Activated CD8-positive, alpha-beta memory T cell treated with anti-CD3 and anti-CD28 coated beads, Interleukin-2, amount 10 ng/mL, durations not matched to agents 7 days and 5 days (primary cell): ENCODE results near the gene PARD6A. TPM values are rescaled to one million over a fixed set of nuclear protein-coding genes. Genes with fewer than 3 reads are reported as not detected.

Experiments used
- ATAC-seq: fragments of 150-1000 bp; cut with Tn5 transposase; one replicate; pipeline ENCODE4 v1.10.0; 2021; ENCODE audit warnings: moderate library complexity
- CTCF ChIA-PET: fragments of 350-600 bp; sonication (Branson Sonifier 250); formaldehyde crosslinking; loops from one replicate; lab custom pipeline; 2021; ENCODE audit warnings: antibody characterized with exemption; lab: Charles Lee
- DNase-seq: peaks from one replicate; pipeline ENCODE4 v3.0.0-alpha.2; 2020
- H3K27ac Mint-ChIP-seq: one replicate; pipeline ENCODE4 v1.8.0; 2021; ENCODE audit warnings: mild to moderate bottlenecking, mixed read lengths
- H3K27me3 Mint-ChIP-seq: one replicate; pipeline ENCODE4 v1.8.0; 2021; ENCODE audit warnings: mixed read lengths
- H3K36me3 Mint-ChIP-seq: one replicate; pipeline ENCODE4 v1.8.0; 2021; ENCODE audit warnings: mild to moderate bottlenecking, mixed read lengths
- H3K4me1 Mint-ChIP-seq: one replicate; pipeline ENCODE4 v1.8.0; 2021; ENCODE audit warnings: mixed read lengths
- H3K4me3 Mint-ChIP-seq: one replicate; pipeline ENCODE4 v1.8.0; 2021; ENCODE audit warnings: mild to moderate bottlenecking, moderate library complexity, mixed read lengths
- H3K9me3 Mint-ChIP-seq: one replicate; pipeline ENCODE4 v1.8.0; 2022; ENCODE audit warnings: low read depth, mixed read lengths
- total RNA-seq, 2 experiments: library from RNA; stranded (reverse); gene quantifications; one replicate each; pipeline ENCODE4 v1.2.3, GENCODE V29; 2021

Gene PARD6A
- total RNA-seq, 2 experiments from 2014 or later, result 15.2 to 15.5 TPM

DNA sequence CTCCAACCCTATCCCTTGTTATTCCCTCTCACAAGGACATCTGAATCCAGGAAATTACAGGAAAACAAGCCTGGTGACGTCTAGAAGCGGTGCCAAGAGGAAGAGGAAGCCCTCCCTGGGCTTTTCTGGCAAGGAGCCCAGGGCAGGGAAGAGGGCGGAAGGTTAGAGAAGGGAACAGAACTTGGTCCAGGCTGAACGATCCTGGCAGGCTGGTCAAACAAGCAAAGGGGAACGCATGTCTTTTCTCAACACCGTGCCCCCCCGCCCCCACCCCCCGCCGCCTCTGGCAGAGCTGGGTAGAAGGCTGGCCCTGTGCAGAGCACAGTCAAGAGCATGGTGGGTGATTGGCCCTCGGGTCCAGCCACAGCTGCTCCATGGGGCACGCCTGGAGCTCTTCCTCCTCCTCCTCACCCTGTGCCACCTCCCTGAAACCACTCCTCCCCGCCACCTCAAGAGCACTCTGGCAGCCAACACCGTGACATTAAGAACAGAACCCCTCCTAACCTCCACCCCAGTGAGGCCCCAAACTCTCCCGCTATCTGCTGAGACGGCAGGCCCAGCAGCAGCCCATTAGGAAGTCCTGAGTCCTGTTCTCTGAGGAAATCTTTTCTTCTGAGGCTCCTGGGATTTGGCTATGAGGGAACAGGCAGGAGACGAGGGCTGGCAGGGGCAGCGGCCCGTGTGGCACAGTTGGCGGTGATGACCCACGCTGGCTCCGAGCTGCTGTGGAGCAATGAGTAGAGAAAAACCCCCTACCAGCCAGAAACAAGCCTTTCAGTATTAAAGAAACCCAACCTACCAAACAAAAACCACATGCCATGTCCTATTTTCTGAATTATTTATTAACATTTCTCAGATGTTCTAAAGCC is 13.2 kb downstream of the PARD6A start:
- CTCF ChIA-PET, result interaction anchor here (0.9 to 17.7 kb wide), 11 partner anchors 11 to 159 kb away, joined by 3 to 199 read pairs (median 4); partner anchors contain the start of genes ACD and CARMIL2
- no peaks in the 10 kb centered on the region for H3K36me3 Mint-ChIP-seq
- H3K27ac Mint-ChIP-seq, result no peak overlapping the region
- no peaks in the 10 kb centered on the region for H3K9me3 Mint-ChIP-seq
- ATAC-seq, result no peak
- no peak for DNase-seq
- H3K4me3 Mint-ChIP-seq, result no peak overlapping the region
- no peaks in the 10 kb centered on the region for H3K27me3 Mint-ChIP-seq
- H3K4me1 Mint-ChIP-seq, result no peaks in the 10 kb centered on the region

DNA sequence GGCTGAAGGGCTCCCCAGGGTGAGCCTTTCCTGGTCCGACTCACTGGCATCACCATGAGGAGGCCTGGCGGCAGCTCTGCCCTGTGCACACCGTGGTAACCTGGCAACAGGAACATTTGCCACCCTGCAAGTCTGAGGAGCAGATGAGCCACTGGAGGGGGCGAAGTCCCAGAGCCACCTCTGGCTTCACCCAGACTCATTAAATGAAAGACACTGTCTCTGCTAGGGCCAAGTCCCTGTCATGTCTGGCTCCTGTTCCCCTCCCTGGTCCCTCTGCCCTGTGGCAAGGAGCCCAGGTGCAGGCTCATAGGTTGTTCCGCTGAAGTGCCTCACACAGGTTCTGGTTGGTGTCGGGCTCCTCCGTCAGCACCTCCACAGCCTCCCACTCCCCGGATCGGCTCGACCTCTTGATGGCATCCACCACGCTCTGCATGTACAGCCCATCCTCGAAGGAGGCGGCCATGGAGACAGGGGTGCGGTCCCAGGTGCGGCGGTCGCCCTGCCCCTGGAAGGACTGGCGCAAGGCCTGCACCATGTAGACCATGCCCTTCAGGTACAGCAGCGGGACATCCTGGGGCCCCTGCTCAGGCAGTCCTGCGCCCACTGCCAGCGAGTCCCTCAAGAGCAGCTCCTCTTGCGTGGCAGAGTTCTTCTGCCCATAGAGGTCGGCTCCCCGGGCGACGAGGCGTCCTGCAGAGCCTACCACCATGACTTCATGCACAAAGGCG is 14.3 kb downstream of the PARD6A start:
- CTCF ChIA-PET, result interaction anchor here (0.9 to 1.2 kb wide), 3 partner anchors 12 to 158 kb away, joined by 3 to 4 read pairs (median 3); no protein-coding TSS in a partner anchor
- no peak overlapping the region for H3K27ac Mint-ChIP-seq
- H3K27me3 Mint-ChIP-seq, result no peaks in the 10 kb centered on the region
- no peaks in the 10 kb centered on the region for H3K4me1 Mint-ChIP-seq
- no peak overlapping the region for H3K4me3 Mint-ChIP-seq
- no peaks in the 10 kb centered on the region for H3K36me3 Mint-ChIP-seq
- no peak for ATAC-seq
- no peak for DNase-seq
- no peaks in the 10 kb centered on the region for H3K9me3 Mint-ChIP-seq

DNA sequence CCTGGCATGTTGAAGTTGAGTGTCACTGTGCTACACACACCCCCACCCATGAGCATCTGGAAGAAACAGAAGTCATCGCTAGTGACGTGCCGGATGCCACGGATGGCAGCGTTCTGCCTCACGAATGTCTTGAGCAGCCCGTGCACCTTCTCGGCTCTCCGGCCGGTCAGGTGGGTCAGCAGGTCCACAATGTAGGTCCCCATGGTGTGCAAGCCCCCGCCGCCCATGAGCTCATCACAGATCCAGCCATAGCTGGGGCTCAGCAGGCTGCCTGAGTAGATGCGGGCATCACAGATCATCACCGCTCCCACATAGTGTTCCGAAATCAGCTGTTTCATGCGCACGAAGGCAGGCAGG is 14.8 kb downstream of the PARD6A start:
- no peaks in the 10 kb centered on the region for H3K36me3 Mint-ChIP-seq
- no peaks in the 10 kb centered on the region for H3K4me1 Mint-ChIP-seq
- no peak overlapping the region for H3K4me3 Mint-ChIP-seq
- DNase-seq (no peak), ATAC-seq (no peak)
- no peaks in the 10 kb centered on the region for H3K9me3 Mint-ChIP-seq
- no peaks in the 10 kb centered on the region for H3K27me3 Mint-ChIP-seq
- no peak overlapping the region for H3K27ac Mint-ChIP-seq
- CTCF ChIA-PET, result no interaction called here

DNA sequence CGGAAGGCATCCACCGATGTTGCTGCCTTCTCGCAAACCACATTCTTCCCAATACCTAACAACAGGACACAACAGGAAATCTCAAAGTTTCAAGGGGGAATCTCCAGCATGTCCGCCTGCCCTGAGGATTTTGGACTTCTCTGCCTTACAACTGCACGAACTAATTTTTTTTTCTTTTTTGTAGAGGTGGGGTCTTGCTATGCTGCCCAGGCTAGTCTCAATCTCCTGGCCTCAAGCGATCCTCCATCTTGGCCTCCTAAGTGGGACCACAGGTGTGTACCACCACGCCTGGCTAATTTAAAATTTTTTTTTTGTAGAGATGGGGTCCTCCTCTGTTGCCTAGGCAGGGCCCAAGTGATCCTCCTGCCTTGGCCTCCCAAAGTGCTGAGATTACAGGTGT is 15.2 kb downstream of the PARD6A start:
- Mint-ChIP-seq H3K27me3 (no peaks in the 10 kb centered on the region), H3K27ac (no peak overlapping the region), H3K9me3 (no peaks in the 10 kb centered on the region), H3K4me1 (no peaks in the 10 kb centered on the region), H3K36me3 (no peaks in the 10 kb centered on the region), H3K4me3 (no peak overlapping the region)
- CTCF ChIA-PET, result interaction anchor here (0.9 kb wide), 1 partner anchor 129 kb away, joined by 3 read pairs; no protein-coding TSS in a partner anchor
- no peak for DNase-seq
- no peak for ATAC-seq

DNA sequence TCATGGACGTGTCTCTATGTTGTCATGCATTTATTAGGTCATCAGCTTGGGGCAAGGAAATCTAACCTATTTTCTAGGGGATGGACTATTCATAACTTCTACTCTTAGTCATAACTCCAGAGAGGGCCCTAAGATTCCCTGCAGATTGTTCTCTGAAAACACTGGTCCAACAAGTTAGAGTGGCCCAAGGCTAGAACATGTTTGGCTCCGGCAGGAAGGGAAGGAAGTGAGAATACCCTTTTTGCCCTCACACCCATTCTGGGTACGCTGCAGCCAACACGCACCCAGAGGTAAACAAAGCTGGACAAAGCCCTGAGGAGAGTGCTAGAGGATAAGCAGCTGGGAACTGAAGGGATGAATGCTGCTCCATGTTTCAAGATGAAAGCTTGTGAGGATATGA is 15.8 kb downstream of the PARD6A start:
- Mint-ChIP-seq H3K27me3 (no peaks in the 10 kb centered on the region), H3K27ac (no peak overlapping the region), H3K9me3 (no peaks in the 10 kb centered on the region), H3K4me3 (no peak overlapping the region), H3K36me3 (no peaks in the 10 kb centered on the region), H3K4me1 (no peaks in the 10 kb centered on the region)
- ATAC-seq (no peak), DNase-seq (no peak)
- CTCF ChIA-PET, result interaction anchor here (0.9 to 1.9 kb wide), 3 partner anchors 11 to 129 kb away, joined by 3 to 4 read pairs (median 3); partner anchors contain the start of gene CARMIL2

DNA sequence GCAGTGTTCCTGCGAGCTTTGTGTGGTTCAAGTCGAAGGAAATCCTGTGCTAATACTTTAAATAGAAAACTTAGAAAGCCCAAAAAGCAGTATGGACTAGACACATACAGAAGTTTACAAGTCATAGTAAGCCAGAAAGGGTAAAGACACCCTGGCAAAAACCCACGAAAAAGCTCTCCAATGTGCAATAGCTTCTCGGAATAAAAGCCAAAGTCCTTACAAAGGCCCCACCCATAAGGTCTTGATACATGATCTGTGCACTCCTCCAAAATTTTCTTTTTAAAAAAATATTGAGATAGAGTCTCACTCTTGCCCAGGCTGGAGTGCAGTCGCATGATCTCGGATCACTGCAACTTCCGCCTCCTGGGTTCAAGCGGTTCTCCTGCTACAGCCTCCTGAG is 16.2 kb downstream of the PARD6A start:
- ATAC-seq (no peak), DNase-seq (no peak)
- Mint-ChIP-seq H3K4me1 (no peaks in the 10 kb centered on the region), H3K27ac (no peak overlapping the region), H3K27me3 (no peaks in the 10 kb centered on the region), H3K4me3 (no peak overlapping the region), H3K9me3 (no peaks in the 10 kb centered on the region), H3K36me3 (no peaks in the 10 kb centered on the region)
- CTCF ChIA-PET, result interaction anchor here (0.9 to 1.9 kb wide), 4 partner anchors 11 to 140 kb away, joined by 3 to 4 read pairs (median 4); partner anchors contain the start of gene CARMIL2

DNA sequence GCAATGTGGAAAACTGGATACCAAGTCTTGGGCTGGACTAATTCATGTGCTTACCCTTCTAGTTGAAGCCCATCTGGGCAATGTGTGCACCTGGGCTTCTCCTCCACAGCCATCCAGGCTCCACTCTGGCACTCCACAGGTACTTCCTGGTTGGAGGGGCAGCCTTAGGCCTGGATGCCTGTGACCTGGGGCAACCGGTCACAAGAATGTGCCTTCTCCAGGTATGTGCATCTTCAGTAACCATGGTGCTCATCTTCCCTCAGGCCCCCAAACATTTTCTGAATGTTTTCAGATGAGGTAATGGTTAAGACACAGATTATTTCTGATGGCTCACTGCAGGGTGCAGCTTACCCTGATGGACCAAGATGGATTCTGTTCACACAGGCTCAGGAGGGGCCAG is 17.0 kb downstream of the PARD6A start:
- no peak for DNase-seq
- no peak overlapping the region for H3K27ac Mint-ChIP-seq
- H3K9me3 Mint-ChIP-seq, result no peaks in the 10 kb centered on the region
- no peak for ATAC-seq
- H3K27me3 Mint-ChIP-seq, result no peaks in the 10 kb centered on the region
- CTCF ChIA-PET, result interaction anchor here (1.5 to 1.9 kb wide), 2 partner anchors 10 to 139 kb away, joined by 4 read pairs; no protein-coding TSS in a partner anchor
- no peaks in the 10 kb centered on the region for H3K4me1 Mint-ChIP-seq
- H3K36me3 Mint-ChIP-seq, result no peaks in the 10 kb centered on the region
- no peak overlapping the region for H3K4me3 Mint-ChIP-seq

DNA sequence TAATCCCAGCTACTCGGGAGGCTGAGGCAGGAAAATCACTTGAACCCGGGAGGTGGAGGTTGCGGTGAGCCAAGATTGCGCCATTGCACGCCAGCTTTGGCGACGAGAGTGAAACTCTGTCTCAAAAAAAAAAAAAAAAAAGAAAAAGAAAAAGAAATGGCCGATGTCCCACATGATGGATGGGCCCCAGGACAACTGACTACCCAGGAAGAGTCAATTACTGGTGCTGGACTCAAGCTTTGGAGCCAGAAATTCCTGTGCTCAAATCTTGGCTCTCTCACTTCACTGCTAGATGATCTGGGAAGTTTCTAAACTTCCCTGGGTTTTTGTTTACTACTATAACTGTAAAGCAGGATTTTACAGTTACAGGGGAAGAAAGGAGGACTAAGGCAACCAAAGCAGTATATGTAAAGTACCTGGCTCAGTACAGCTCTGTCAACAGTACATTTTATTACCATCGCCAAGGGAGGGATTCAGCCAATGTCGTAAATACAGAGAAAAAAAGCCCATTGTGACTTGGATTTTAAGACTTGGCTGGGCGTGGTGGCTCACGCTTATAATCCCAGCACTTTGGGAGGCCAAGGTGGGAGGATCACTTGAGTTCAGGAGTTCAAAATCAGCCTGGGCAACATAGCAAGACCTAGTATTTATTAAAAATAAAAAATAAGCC is 17.7 kb downstream of the PARD6A start:
- H3K27me3 Mint-ChIP-seq, result no peaks in the 10 kb centered on the region
- ATAC-seq (no peak), DNase-seq (no peak)
- no peak overlapping the region for H3K4me3 Mint-ChIP-seq
- H3K9me3 Mint-ChIP-seq, result no peaks in the 10 kb centered on the region
- H3K27ac Mint-ChIP-seq, result no peak overlapping the region
- peaks cover 2% of the 10 kb centered on the region for H3K36me3 Mint-ChIP-seq
- H3K4me1 Mint-ChIP-seq, result no peaks in the 10 kb centered on the region
- CTCF ChIA-PET, result interaction anchor here (1.5 to 2.1 kb wide), 3 partner anchors 9 to 138 kb away, joined by 4 read pairs; no protein-coding TSS in a partner anchor

DNA sequence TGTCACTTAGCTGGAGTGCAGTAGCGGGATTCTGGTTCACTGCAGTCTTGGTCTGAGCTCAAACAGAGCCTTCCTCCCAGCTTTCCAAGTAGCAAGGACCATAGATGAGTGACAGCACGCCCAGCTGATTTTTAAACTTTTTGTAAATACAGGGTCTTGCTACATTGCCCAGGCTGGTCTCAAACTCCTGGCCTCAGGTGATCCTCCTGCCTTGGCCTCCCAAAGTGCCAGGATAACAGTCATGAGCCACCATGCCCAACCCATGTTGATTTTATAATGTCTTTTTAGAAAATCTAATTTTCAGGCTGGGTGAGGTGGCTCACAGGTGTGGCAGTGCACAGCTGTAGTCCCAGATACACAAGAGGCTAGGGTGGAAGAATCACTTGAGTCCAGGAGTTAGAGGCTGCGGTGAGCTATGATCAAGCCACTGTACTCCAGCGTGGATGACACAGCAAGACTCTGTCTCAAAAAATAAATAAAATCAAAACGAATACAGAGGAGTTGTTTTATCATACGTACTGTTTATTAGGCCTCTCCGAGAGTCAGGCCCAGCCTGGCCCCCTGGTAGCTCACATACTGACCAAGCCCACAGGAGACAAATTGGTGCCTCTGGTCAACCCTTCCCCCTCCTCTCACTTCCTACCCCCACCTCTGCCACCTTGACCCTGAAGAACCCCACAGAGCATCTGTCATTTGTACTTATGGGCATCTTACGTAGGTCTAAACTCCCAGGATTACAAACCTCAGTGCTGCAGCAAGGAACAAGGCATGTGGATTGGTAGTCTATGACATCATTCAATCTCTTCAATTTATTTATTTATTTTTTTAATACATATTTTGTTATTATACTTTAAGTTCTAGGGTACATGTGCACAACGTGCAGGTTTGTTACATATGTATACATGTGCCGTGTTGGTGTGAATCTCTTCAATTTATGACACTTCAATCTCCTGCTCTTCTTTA is 19.5 kb downstream of the PARD6A start:
- ATAC-seq (no peak), DNase-seq (no peak)
- no peaks in the 10 kb centered on the region for H3K9me3 Mint-ChIP-seq
- peaks cover 5% of the 10 kb centered on the region for H3K36me3 Mint-ChIP-seq
- H3K27ac Mint-ChIP-seq, result no peak overlapping the region
- H3K4me3 Mint-ChIP-seq, result no peak overlapping the region
- H3K4me1 Mint-ChIP-seq, result no peaks in the 10 kb centered on the region
- CTCF ChIA-PET, result interaction anchor here (1.0 to 2.1 kb wide), 4 partner anchors 8 to 137 kb away, joined by 3 to 5 read pairs (median 4); no protein-coding TSS in a partner anchor
- H3K27me3 Mint-ChIP-seq, result no peaks in the 10 kb centered on the region

DNA sequence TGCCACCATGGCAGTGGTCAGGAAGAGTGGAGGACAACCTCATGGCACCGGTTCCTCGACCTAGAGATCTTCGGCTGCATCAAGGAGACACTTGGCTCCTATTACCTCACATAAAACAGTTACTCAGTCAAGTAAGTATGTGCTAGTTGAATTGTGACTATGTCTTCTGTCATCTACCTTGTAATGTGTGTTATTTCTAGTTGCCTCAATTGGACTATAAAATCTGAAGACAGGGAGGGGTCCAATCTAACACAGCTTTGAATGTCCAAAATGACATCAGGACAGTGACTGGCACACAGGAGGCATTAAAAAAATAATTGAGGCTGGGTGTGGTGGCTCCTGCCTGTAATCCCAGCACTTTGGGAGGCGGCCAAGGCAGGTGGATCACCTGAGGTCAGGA is 23.0 kb downstream of the PARD6A start:
- H3K36me3 Mint-ChIP-seq, result peaks cover 5% of the 10 kb centered on the region
- DNase-seq (no peak), ATAC-seq (no peak)
- H3K27me3 Mint-ChIP-seq, result no peaks in the 10 kb centered on the region
- no peaks in the 10 kb centered on the region for H3K9me3 Mint-ChIP-seq
- H3K4me1 Mint-ChIP-seq, result no peaks in the 10 kb centered on the region
- H3K4me3 Mint-ChIP-seq, result no peak overlapping the region
- no peak overlapping the region for H3K27ac Mint-ChIP-seq
- CTCF ChIA-PET, result no interaction called here

DNA sequence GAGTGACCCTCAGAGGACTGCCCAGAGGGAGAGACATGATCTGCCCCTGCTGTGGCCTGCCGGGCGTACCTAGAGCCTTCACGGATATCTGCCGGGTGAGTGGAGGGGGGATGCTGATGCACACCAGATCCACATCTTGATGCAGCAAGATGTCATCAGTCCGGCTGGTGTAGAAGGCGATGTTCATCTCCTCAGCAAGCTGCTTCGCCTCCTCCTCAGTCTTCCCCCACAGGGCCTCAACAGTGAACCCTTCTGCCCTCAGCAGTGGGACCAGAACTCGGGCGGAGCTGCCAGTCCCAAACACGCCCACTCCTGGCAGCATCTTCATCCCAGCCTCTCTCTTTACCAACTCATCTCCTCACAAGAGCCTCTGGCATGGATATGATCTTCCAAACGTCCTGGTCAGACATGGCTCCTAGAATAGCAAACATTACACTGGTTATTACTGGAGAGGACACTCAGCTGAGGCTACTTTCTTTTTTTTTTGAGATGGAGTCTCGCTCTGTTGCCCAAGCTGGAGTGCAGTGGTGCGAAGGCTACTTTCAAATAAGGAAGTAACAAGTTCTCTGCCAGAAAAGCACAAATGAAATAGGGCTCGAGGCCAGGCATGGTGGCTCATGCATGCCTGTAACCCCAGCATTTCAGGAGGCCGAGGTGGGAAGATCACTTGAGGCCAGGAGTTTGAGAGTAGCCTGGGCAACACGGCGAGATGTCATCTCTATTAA is 24.8 kb downstream of the PARD6A start:
- Mint-ChIP-seq H3K9me3 (no peaks in the 10 kb centered on the region), H3K27me3 (no peaks in the 10 kb centered on the region), H3K27ac (no peak overlapping the region), H3K4me1 (no peaks in the 10 kb centered on the region), H3K36me3 (peaks cover 5% of the 10 kb centered on the region), H3K4me3 (no peak overlapping the region)
- ATAC-seq, result no peak
- no peak for DNase-seq
- CTCF ChIA-PET, result no interaction called here
